ENCODE measurements around the gene B4GALT3.
"Not testable (repeated sequence)": the region's sequence is repeated elsewhere in the genome, so short reads cannot be mapped to it uniquely, and the experiment has no call there.

The B4GALT3 gene

DNA sequence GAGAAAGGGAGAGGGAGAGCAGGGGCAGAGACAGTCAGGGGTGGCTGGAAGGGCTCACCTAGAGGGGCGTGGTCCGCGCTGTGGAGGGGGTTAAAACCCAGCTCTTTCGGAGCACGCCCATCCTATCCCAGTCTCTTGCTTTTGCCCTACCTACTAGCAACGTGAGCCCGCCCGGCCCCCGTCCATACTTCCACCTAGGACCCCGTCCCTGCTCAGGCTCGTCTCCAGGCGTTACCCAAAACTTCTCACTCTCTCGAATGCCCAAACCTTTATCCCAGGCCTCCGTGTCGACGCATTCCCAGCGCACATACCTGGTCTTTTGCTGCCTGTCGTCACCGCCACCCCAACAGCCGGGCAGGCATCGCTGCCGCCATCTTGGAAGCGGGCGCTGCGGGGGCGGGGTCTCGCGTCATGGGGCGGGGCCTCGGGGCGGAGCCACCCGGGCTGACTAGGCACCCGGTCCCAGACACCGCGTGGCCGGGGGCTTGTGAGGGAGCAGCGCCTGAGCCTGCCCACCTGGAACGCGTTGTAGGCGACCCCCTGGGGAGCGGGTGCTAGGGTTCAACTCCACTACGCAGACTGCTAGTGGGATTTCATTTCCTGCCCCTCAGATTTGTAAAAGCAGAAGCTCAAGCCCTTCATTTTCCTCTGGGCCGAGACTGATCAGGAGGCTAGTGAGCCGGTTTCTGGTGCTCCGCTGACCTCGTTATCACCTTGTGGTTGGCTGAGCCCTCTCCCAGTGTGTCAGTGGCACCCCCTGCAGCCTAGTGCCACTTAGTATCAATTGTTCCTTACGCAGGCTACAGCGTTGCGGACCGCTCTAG lies at the start of gene B4GALT3:
Gene B4GALT3, minus strand, starts transcription at position 396 of the 824 bp plus-strand sequence. CDS start 1,447 bp downstream, outside the sequence.
- DNase-seq (ENCODE audit: low read depth in 3 of 3): peak; percentile 92 to 99 (median 94)

DNA sequence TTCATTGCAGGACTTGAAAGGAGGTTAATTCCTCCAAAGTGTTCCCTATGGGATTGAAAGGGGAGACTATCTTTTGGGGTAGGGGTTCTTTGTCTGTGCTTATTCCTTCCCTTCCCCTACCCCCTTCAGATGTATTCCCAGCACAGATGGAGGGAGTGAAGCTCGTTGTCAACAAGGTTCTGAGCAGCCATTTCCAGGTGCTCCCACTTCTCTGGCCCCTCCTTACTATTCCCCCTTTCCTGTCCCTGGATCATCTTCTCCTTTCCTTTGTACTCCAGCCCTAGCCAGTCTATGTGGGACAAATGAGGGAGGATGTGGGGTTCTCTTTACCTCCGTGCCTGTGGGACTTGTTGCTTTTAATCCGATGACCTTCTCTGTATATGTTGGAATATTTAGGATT lies 49.5 kb upstream of the B4GALT3 start:
- no peak for DNase-seq (ENCODE audit: low read depth in 3 of 3)

DNA sequence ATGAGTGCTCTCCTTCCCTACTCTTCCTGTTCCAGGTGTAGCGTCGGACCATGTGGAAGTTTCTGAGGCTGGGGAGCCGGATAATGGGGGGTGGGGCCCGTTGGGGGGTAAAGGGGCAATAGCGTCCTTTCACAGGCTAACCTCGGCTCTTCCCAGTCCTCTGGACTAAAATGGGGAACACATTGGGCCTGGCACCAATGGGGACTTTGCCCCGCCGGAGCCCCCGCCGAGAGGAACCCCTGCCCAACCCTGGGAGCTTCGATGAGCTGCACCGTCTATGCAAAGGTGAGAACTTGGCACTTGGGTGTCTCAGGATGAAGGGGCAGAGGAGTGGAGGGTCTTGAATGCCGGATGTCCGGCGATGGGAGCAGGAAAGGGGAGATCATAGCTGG lies 49.0 kb upstream of the B4GALT3 start:
- no peak for DNase-seq (ENCODE audit: low read depth in 3 of 3)

DNA sequence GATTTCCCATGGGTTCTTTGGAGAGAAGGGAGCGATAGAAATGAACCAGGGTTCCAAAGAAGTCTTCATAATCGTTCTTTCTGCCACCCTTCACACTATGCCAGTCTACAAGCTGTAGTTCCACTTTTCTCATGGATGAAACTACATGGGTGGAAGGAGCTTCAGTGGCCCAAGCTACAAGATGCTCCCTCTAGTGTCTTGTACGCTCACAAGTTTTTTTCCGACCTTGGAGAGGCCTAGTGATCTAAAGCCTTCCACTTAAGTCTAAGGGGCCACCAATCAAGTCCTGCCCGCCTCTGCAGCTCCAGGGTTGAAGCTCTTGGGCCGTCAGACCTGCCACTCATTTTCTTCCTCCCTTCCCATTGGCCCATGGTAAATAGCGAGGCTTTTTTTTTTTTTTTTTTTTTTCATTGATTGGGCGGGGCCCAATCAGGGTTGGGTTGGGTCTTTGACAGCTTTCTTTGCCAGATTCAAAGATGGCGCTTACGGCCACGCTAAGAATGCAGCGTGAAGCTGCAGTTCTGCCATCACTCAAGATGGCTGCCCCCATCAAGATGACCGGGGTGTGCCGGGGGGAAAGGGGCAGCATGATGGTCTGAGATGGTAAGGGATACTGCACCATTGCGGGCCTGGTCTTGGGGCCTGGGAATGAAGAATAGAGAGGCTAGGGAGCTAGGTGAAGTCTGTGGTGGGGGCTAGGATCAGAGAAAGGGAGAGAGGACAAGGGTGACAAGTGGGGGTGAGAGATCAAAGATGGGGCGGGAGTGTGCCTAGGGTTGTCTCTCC lies 48.4 kb upstream of the B4GALT3 start, which contains the start of gene TOMM40L:
Gene TOMM40L, plus strand, starts transcription at position 527 of the 786 bp plus-strand sequence. CDS start 430 bp downstream, outside the sequence.
- peak; percentile 67 to 86 (median 76) for DNase-seq (ENCODE audit: low read depth in 3 of 3)

DNA sequence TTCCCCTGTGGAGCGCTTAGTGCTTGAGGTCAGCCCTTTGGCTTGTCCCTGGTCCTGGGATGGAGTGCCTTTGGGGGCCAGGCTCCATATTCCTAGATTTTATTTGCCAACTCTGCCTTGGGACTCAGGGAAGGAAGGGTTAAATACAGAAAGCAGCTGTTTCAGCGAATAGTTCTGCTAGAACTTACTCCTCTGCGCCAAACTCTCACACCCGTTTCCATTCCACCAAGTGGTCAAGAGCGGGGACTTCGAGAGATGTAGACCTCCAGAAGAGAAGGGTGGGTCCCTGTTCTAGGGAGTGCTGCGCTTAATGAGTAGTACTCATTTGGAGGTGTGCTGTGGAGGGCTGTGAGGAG lies 47.8 kb upstream of the B4GALT3 start:
- no peak for DNase-seq (ENCODE audit: low read depth in 3 of 3)

DNA sequence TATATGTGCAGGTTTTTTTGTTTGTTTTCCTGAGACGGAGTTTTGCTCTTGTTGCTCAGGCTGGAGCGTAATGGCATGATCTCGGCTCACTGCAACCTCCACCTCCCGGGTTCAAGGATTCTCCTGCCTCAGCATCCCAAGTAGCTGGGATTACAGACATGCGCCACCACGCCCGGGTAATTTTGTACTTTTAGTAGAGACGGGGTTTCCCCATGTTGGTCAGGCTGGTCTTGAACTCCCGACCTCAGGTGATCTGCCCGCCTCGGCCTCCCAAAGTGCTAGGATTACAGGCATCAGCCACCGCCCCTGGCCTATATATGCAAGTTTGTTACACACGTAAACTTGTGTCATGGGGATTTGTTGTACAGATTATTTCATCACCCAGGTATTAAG lies 47.4 kb upstream of the B4GALT3 start:
- DNase-seq (ENCODE audit: low read depth in 3 of 3): not testable (repeated sequence)

DNA sequence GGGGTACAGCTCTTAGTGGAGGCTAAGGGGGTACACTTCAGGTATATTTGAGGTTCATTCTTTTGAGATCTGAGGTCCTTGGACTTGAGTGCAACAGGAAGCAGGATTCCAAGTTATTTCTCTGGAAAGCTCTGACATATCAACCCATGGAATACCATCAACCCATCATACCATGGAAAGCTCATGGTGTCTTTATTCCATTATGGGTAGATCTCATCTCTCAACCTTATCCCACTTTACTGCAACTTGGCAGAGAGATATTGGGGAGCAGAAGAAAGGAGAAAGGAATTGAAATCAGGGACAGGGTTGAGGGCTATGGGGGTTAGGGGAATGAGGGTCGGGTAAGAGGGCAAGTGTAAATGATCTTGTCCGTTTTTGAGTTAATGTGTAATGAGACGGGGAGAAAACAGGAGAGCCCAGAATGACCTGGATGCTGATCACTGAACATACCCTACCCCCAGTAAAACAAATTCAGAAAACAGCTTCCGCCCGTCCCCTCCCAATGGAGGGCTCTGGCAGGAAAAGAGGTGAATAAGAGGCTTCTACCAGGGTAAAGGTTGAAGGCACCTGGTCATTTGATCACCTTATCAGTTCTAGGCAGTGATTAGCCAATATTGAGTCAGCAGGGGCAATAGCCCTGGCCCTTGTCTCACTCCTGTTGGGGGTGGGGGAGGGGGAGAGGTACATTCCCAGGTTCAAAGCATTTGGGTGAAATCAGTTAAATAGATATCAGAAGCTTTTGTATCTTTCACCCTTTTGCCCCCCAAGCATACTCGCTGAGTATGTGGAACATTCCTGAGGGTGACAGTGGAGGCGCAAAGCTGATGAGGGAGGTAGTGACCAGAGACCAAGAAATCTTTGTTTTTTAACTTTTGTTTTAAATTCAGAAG lies 46.7 kb upstream of the B4GALT3 start:
- DNase-seq (ENCODE audit: low read depth in 3 of 3): no peak

DNA sequence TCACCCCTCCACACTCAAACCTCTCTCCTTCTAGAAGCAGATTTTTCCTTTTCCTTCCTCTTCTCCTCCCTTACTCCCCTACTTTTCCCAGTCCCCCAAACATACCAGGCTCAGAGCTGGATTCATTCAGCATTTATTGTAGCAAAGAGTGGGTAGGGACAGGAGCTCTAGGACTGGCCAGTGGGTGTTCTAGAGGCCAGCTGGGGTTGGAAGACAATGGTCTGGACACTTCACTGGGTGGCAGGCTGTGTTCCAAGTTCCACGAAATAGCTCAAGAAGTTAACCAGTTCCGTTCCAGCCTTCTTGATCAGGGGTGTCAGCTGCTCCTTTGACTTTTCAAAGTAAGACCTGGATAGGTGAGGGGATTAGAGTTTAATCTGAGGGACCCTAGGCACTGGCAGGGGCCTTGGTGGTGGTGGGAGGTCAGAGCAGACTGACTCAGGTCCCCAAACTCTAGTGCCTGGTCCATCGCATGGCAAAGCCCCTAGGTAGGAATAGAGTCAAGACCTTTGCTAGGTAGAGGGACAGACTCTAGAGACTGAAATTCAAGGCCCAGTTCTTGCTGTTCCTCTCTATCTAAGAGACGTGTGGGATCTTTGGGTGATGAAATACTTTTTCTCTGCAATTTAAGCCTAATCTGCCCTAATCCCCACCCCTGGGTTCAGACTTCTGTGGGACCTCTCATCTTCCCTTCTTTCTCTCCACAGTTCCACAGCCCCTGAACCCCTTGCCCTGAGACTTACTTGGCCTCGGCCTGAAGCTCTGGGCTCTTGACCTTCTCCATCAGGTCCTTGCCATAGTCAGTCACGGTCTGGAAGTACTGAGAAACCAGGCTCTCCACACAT lies 45.1 kb upstream of the B4GALT3 start:
- no peak for DNase-seq (ENCODE audit: low read depth in 3 of 3)

DNA sequence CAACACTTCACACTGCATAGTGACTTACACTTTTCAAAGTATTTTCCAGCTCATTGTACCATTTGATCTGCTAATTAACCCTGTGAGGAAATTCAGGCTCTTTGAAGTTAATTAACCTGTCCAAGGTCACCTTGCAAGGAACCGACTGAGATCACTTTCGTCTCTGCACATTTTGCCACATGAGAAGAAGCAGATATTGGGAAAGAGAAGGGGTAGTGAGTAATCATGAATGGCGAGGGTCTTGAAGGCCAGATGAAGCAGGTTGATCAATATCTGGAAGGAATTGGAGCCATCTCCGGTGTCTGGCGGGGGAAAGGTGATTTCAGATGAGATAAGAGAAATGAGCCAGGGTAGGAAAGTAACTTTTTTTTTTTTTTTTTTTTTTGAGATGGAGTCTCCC lies 42.7 kb upstream of the B4GALT3 start:
- no peak for DNase-seq (ENCODE audit: low read depth in 3 of 3)

DNA sequence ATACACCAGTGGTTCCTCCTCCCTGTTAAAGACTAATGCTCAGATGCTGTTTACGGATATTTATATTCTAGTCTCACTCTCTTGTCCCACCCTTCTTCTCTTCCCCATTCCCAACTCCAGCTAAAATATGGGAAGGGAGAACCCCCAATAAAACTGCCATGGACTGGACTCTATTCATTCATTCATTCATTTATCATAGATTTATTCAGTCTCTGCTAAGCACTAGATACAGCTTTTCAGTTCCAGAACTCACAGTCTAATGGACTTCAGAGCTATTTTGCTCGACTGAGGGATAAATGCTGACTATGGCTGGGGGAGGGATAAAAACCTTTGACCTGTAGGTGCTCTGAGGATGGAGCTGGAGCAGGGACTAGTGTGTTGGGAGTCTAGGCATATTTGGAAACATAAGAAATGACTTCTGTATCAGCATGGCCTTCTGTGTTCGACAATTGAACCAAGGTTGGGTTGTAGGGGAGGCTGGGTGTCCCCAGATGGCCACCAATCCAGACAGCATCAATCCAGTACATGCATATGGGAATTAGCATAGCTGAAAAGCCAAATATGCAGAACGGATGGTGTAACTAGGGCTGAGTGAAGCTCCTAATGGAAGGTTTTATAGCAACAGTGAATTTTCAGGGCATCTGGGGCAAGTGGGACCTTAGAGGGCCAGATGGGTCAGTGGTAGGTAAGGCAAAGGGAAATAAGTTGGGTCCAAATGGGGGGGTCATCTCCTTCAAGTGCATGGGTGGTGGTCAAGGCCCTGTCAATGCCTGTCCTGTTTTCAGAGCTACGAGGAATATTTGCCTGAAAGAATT lies 42.0 kb upstream of the B4GALT3 start:
- no peak for DNase-seq (ENCODE audit: low read depth in 3 of 3)

DNA sequence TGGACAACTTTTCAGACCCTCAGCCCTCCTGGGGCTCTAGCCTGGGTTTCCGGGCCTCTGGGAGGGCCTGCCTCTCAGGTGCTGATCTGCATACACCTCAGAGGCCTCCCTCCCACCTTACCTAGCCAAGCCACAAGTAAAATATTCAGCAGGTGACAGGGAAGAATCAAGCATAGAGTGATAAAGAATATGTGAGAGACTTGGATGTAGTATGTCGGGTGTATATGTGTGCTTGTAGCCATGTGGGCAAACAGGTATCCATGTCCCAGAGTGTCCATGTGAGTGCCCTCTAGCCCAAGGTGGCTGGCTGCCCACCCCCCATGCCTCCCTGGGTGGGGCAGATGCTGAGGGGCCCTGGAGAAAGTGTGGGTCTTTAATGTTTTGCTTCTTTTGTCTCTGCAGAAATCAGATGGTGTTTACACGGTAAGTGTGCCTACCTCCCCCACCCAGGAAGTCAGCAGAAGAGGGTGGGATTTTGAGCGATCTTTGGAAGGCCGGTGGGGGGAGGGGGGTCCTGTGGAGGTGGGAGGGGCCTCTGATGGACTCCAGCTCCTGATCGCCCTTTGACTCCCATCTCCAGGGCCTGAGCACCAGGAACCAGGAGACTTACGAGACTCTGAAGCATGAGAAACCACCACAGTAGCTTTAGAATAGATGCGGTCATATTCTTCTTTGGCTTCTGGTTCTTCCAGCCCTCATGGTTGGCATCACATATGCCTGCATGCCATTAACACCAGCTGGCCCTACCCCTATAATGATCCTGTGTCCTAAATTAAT lies 41.2 kb upstream of the B4GALT3 start:
- DNase-seq (ENCODE audit: low read depth in 3 of 3): no peak

DNA sequence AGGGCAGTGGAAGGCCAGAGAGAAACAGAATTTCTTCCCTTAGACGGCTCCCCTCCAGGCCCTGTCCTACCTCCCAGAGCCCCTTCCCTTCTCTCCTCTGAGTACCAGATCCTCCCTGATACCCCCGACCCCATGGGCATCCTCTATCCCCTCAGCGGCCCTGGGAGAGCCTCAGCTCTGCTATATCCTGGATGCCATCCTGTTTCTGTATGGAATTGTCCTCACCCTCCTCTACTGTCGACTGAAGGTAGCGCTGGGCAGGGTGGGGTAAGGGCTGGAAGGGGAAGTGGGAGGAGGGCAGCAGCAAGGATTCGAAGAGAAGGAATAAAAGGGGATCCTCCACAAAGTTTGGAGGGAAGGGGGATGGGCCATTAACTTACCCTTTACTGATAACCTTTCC lies 40.5 kb upstream of the B4GALT3 start:
- DNase-seq (ENCODE audit: low read depth in 3 of 3): no peak

DNA sequence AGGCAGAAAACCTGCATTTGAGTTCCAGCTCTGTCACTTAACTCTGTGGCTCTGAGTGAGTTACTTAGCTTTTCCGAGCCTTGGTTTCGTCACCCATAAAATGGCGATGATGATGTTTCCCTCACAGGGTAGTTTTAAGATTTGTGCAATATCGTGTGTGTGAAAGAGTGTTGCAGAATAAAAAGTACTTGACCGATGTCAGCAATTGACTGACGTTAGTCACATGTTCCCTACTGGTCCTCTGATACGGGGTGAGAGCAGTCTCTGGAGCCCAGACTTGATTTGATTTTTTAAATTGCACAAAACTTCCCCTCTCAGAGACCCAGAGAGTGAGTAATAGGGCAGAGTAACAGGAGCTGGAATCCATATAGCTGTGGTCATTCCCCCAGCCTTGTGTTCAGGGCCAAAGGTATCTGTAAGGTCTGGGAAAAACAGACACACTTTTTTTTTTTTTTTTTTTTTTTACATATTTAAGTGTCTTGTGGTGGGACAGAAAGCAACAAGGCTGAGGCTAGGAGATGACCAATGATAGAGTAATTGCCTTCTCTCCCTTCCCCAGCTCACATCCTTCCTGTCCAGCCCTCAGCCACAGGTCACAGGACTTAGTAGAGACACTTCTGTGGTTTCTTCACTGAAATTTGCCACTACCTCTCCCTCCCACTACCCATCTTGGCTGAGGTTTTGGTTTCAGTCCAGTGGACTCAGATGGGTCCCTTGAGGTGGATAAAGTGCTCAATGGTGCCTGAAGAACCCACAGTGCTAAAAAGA lies 39.8 kb upstream of the B4GALT3 start:
- no peak for DNase-seq (ENCODE audit: low read depth in 3 of 3)

DNA sequence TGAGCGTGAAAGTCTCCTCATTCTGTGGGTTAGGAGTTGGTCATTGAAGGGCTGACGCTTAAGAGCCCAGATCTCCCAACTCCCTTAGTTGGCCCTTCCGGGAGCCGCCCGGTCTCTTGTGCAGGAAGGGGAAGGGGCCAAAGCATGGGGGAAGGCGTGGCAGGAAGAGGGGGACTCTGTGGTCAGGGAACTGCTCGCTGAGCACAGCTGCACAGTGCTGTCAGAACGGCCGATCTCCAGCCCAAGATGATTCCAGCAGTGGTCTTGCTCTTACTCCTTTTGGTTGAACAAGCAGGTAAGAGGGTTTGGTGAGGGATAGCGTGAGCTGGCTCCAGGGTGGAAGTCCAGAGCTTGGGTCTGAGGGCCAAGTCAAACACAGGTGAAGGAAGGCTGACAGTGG lies 37.8 kb upstream of the B4GALT3 start, which contains the start of gene FCER1G:
Gene FCER1G, plus strand, starts transcription at position 220 of the 400 bp plus-strand sequence. Its CDS starts 27 bp downstream, at position 247.
- no peak for DNase-seq (ENCODE audit: low read depth in 3 of 3)

DNA sequence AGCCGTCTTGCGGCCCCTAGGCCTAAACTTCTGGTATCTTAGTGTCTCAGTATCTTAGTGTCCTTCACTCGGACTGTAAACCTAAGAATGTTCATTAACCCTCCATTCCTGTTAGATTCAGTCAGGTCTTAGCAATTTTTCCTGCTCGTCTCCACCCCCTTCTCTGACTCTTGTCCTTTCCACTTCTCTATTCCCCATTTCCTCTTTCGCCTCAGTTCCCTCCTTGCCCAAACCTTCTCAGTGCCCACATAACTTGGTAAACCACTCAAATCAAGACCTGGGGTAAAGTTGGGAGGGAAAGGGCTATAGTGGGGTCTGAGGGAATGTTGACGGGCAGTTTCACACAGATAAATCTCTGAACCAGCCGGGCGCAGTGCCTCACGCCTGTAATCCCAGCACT lies 37.1 kb upstream of the B4GALT3 start:
- no peak for DNase-seq (ENCODE audit: low read depth in 3 of 3)

DNA sequence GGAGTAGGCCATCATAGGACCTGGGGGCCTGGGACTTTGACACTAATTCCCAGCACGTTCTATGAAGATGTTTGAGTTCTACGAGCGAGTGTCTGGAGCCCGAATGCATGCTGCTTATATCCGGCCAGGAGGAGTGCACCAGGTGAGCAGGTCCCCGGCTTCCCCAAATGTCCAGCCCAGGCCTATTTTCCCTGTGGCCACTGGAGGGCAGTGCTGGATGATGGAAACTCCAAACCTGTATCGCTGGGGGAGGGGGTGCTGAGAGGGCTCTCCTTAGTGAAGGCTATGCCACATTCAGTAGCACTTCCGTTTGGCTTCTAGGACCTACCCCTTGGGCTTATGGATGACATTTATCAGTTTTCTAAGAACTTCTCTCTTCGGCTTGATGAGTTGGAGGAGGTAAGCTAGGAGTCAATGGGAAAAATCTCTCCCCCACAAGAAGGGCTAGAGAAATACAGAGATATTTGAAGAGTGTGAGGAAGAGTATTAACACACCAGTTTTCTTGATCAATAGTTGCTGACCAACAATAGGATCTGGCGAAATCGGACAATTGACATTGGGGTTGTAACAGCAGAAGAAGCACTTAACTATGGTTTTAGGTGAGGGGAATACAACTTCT lies 32.6 kb upstream of the B4GALT3 start:
- peak; percentile 33 to 52 (median 44) for DNase-seq (ENCODE audit: low read depth in 3 of 3)

DNA sequence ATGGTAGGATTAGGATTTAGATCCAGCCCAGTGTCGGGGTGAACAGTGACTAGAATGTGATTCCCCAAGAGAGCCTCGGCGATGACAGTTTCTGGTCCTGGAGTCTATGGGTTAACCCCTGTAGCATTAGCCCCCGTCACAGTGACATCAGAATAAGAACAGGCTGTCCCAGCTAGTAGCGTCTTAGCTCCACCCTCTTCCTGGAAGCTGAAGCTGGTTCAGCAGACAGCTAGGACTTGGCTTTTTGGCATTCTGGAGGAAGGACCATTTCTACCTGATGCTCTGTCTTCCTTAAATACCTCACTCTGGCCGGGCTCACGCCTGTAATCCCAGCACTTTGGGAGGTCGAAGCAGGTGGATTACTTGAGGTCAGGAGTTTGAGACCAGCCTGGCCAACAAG lies 29.9 kb upstream of the B4GALT3 start:
- no peak for DNase-seq (ENCODE audit: low read depth in 3 of 3)
